Fibroblast of peridontal ligament (primary cell): ENCODE results near the gene PKLR.
"Not testable (repeated sequence)": the region's sequence is repeated elsewhere in the genome, so short reads cannot be mapped to it uniquely, and the experiment has no call there.

Source experiments
- DNase-seq: peaks from one replicate; pipeline ENCODE4 v3.0.0-alpha.2; 2010; ENCODE audit errors: extremely low read depth

PKLR gene

GRCh38 chr1:155255243-155256007, 45.8 kb downstream of the PKLR start, which contains the start of gene ENTREP3:
Gene ENTREP3, minus strand, starts transcription at chr1:155255483. Its CDS starts 606 bp downstream, at chr1:155254877.
- peak; percentile 76 for DNase-seq

GRCh38 chr1:155254714-155255242, 46.5 kb downstream of the PKLR start:
- no peak for DNase-seq

DNA sequence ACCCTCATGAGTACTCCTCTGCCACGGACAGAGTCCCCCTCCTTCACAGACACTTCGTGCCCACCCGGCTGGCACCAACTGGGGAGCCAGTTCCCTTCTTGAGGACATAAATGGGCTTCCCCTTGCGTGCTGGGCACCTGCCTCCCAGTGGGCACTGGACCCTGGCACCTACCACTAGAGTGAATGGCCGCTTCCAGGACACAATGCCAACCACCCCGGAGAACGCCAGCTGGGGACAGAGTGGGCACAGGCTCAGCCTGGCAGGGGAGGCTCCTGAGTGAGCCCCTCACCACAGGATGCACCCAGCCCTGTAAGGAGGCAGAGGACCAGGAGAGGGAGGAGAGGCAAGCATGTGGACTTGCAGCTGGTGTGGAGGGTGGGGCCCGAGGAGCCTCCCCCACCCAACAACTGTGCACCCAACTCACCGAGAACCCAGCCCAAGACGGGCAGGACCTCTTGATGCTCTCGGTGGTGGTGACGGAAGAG, 47.0 kb downstream of the PKLR start:
- no peak for DNase-seq

DNA sequence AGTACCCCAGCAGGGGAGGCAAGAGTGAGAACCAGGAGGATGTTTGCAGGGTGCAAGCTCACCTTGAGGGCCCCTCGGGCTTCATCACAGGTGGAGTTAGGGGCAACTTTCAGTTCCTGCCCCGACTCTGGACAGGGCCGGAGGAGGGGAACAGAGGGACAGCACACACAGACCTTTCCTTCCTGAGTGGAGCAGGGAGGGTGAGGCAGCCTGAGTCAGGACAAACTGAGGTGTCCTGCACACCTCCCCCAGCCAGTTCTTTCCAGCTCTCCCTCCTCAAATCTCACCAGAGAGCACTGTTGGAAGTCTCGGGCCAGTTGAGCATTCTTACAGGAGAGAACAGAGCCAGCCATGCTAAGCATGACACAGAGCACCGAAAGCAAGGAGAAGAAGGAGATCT, 47.4 kb downstream of the PKLR start:
- no peak for DNase-seq

DNA sequence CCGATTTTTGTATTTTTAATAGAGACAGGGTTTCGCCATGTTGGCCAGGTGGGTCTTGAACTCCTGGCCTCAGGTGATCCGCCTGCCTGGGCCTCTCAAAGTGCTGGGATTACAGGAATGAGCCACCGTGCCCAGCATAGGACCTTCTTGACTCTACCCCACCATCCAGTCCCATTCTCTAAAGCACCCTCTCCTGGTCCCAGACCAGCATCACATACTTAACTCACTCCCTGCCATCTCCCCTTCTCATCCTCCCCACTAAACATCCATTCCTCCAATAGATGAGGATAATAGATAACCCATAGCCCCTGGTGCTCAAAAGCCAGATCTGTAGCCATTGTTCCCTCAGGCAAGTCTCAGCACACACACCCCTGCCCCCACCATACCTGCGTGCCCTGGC, 48.0 kb downstream of the PKLR start:
- DNase-seq, result no peak

DNA sequence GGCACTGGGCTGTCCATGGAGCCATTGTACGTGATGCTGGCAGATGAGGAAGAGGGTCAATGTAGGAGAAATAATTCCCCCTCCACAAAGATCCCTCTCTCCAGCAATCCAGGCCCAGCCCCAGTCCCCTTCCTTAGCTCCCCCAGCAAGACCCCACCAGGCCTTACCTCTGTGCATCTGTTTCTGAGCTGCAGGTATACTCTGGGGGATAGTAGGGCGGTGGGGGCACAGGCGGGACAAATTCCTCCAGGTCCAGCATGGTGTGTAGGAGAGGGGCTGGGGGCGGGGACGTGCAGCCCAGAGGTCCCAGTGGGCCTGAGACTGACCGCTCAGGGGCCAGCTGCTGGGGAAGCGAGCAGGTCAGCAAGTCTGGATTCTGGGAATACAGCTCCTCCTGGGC, 49.7 kb downstream of the PKLR start:
- DNase-seq, result no peak

DNA sequence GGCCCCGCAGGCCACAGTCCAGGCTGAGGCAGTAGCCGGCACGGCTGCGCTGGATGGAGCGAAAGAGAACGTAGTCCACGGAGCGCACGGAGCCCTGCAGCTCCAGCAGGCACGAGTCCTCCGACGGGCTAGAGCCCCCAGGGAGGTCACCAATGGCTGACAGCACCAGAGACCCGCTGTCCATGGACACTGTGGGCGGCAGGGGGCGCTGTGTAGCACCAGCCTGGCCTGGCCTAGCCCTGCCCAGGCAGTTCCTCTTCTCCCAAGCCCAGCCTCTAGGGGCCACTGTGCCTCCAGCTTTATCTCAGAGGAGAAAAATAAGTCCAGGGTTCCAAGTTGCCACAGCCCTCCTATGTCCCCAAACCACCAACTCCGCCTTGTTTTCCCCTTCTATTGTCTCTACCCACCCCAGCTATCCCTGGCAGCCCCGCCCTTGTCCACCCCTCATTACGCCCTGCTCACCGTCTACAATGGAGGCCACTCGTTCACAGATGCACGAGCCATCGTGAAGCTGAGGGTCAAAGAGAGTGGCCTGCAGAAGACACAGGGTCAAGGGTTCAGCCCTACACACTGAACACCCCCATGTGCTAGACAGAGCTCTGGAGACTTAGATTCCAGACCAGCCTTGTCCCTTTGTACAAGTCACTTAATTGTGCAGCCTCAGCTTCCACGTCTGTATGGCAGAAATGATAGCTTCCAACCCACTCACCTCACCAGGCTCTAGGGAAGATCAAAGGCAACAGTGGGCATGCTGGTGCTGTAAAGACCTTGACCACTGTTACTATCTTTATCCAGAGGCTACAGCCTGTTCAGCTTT, 50.4 kb downstream of the PKLR start:
- DNase-seq, result peak; percentile 91

GRCh38 chr1:155250246-155250632, 51.0 kb downstream of the PKLR start:
- DNase-seq, result no peak

DNA sequence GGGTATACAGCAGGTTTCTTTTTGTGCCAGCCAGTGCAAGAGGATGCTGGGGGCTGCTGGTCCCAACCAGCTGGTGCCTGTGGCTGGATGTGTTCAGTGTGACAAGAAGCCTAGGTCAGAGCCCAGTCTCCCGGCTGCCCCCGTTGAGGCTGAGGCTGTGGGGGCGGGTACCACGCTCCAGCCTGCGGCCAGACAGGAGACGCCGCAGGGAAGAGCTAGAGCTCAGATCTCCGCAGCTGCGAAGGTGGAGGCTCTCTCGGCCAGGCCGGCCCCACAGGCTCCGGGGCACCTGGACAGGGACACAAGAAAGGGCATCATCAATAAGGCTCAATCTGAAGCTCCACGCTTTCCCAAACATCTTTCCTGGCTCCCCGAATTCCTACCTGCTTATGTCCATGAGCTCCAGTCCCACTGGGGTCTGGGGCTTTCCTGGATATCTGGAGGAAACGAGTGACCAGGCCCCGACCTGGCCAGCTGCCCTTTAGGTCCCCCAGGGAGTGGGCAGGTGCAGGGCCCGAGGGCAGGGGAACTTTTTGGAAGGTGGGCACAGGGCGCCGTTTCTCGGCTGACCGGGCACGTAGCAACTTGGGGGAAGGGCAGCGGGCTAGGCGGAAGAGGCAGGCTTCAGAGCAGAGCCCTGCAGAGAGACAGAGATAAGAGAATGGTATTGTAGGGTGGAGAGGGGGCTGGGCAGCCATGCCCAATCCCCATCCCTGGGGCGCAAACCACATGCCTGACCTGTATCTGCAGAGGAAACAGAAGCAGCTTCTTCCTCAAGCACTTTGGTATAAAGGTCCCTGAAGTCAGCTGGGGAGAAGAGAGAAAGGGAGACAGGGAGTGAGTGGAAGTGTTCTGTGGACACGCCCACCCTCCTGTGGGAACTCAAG, 53.3 kb downstream of the PKLR start:
- no peak for DNase-seq

GRCh38 chr1:155246796-155247195, 54.4 kb downstream of the PKLR start:
- not testable (repeated sequence) for DNase-seq

DNA sequence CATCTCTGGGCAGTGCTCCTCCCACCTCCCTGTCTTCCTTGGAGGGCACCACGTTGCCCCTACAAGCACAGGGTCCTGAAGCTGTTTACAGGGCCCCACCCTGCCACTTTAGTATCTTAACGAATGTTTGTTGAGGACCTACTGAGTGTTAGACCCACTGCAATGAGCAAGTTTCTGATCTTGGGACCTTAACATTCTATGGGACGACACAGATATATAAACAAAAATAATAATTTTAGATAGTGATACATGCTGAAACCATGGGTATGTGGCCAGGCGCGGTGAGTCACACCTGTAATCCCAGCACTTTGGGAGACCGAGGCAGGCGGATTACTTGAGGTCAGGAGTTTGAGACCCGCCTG, 56.1 kb downstream of the PKLR start:
- DNase-seq, result no peak

DNA sequence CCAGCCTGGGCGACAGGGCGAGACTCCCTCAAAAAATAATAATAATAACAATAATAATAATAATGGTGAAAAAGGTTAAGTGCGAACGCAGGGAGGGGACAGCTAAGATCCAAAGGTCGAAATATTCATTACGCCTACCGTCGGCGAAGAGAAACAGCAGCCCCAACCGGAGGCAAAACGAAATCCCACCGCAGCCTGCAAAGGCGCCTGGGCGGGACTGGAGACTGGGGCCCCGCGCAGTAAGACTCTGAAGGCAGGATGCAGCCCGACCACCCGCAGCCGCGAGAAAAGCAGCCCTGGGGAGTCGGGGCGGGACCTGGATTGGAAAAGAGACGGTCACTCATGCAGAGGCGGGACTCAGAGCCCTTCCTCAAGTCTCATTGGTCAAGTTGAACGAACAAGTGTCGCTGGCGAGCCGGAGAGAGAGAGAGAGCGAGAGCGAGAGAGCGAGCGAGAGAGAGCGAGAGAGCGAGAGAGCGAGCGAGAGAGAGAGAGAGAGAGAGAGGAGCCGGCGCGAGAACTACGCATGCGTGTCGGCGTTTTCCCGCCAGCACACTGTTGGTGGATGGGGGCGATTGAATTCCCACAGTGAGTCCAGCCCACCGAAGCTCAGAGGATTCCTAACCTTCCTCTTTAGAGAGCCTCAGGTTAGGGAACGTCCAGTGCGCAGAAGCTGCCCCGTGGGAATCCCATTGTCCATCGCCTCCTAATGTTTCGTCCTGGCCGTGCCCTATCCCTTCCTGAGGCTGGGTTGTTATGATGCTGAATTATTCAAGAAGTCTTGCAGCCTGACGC, 56.7 kb downstream of the PKLR start:
- peak; percentile 99 for DNase-seq

- no peak for DNase-seq
Observed at GRCh38 chr1:155242805-155243358, 58.4 kb downstream of the PKLR start.

GRCh38 chr1:155241841-155242264, 59.4 kb downstream of the PKLR start:
- no peak for DNase-seq

DNA sequence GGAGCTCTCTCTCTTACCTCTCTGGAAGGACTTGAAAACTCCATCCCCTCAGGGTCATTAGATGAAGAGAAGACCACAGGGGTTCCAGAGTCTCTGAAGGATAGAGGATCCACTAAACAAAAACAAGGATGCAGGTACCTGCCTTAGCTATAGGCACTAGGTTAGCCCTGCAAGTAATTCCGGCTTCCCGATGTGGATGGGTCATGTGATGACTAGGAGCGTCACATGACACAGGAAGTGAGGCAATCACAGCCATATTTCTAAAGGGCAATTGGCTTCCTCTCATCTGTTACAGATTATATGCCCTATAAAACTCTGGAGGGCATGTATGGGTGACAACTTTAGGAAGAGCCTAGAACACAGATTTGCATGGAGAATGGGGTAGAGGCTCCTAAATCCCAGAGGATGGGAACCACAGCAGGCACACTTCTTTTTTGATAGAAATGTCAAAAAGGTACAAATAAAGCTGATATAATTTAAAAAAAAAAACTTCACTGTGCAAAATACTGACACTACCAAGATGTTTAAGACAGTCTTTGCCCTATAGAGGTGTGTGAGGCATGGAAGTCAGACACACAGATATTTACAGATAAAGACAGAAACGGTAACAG, 60.1 kb downstream of the PKLR start:
- DNase-seq, result peak; percentile 91
